Kasumi-1 (cell line): ENCODE results near the gene TMEM179.
"Not testable (repeated sequence)": the region's sequence is repeated elsewhere in the genome, so short reads cannot be mapped to it uniquely, and the experiment has no call there.

ENCODE experiments used
- DNase-seq, 2 experiments: peaks; one replicate each; lab custom pipeline; 2025; lab: John Stamatoyannopoulos, UW

Gene TMEM179

DNA sequence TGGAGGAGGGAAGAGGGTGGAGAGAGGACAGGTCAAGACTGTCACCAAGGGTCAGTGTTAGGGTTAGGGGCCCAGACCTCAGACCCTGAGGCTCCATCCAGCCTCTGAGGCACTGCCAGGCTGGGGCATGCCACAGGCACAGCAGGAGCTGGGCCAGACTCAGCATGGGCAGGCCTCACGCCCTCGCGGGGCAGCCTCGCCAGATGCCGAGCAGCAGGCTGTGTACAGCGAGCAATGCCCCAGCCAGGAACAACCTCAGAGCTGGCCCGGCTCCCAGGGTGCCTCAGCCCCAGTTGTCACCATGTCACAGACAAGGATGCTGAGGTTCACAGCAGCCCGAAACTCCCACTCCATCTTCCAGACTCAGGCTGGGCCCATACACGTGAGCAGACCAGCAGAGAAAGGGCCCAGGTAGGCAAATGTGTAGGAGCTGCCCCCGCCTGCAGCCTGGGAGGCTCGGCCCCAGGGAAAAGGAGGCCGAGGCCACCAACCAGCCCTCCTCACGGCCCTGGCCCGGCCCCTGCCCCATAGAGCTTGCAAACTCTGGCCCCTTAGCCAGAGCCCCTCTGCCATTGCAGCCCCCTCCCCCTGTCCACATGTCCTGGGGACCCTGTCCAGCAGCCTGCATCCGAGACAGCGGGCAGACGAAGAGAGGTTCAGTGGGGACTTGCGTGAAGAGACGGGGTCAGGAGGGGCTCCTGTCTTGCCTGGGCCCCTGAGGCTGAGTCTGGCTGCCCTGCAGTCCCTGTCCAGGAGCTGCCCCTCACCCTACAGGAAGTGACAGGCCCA is 17.5 kb downstream of the TMEM179 start:
- no peak for DNase-seq

DNA sequence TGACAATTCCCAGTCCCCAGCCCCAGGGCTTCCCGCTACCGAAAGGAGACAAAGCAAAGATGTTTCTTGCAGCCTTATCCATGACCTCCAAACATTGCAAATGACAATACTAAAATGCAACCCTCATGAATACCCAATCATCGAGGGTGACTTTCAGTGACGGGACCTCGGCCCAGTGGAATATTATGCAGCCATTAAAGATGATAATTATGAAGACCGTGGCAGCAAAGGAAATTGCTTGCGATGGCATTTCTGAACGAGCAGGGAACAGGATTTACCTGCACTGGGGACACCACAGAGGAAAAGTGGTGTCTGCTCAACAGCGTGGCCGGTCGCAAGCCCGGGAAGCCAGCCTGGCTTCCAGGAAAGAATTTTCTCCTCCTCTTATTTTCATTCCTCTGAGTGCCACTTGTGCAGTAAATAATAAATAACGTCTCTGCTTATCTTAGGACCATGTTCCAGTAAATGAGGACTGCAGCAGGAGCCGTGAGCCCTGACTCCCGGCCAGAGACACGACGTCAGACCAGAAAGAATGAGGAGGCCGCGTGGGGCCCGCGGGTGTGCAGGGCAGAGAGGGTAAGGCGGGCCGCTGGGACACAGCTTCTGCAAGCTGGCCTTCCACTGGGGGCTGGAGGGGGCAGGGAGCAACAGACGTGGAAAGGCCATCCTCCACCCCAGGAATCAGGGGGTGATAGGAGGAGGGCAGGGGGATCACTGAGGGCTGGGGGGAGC is 18.4 kb downstream of the TMEM179 start:
- no peak for DNase-seq

DNA sequence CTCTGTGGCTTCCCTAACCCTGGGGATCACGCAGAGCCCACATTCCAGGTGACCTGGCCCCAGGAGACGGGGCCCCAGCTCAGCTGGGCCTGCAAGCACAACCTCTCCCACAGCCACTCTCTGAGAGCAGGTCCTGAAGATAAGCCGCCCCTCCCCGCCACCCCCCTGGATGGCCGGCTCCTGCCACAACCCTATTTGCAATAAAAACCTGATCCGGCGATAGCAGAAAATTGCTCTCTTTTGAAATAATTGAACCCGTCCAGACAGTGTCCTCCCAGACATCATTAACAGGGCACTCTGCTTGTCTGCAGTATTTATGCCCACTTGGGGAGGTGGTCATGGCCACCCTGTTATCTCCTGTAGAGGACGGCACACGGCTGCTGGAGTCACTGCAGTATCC is 20.0 kb downstream of the TMEM179 start:
- DNase-seq: no peak

DNA sequence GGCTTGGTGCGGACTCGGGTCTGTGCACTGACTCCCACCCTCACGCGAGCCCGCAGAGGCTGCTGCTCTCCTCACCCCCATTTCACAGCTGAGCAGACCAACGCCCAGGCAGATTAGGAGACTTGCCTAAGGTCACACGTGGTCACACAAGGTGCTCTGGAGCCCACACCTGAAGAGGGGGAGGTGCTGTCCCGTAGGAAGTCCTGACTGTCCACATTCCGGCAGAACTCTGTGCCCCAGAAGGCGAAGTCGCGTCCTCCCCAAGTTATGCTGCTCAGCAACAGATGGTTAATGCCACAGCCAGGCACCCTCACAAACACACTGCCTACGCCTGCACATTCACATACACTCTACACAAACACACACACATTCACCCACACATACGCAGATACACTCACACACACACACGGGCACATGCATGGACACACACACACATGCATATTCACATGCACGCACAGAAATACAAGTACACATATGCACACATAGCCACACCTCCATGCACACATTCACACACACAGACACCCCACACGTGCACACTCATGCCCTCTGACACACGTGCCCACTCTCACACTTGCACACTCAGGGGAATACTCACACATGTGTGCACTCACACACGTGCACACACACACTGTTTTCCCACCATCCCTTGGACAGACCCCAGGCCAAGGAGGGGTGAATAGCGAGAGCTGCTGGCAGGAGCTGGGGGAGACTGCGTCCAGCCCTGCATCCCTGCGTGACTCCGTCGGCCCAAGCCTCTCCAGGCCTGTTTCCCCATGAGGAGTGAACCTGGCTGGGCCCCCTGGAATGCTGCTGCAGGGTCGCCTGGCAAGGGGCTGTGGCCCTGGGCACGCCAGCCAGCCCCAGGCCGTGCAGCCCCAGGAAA is 20.9 kb downstream of the TMEM179 start:
- DNase-seq: no peak

DNA sequence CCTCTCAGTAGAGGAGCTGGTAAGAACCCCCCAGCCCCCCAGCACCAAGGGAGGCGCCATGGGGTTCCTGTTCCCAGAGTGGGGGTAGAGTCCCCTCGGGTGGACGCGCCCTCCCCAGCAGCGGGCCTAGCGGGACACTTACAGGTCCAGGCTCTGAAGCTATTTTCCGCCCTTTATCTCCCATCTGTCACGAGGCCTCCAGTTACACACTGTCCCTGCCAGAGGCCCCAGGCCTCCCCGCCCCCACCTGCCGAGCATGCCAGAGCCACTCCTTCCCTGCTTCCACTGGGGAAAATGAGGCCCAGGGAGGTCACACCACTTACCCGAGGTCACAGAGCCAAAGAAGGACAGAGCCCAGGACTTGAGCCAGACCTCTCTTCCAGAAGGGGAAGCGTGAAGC is 21.9 kb downstream of the TMEM179 start:
- no peak for DNase-seq

DNA sequence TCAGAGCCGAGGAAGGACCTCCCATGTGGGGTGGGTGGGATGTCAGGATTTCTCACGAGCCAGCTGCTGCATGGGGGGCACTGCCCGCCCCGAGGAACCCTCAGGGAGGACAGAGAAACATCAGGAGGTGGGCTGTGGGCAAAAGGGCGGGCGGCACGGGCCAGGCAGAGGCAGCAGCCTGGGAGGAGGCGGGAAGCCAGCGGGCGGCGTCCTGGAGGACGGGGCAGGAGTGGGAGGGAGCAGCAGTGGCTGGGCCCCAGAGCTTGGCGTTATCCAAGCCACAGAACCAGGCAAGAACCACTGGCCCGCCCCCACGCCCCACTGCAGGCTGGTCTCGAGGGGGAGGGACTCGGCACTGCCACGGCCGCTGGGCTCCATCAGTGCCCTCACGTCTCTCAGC is 22.6 kb downstream of the TMEM179 start:
- DNase-seq: no peak

DNA sequence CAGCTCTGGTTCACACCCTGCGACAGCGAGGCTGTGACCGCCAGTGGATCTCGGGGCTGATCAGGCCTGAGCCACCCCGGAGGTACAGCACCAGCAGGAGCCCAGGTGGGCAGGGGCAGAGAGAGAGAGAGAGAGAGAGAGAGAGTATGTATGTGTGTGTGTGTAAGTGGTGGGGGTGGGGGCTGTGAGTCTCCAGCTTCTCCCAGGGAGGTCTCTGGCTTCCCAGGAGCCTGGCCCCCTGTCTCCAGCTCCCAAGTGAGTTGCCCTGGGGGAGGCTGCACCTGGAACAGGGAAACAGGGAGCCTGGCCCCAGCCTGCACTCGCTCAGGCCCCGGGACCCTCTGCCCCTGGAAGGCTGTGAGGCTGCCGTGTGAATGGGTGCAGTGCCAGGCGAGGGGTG is 23.1 kb downstream of the TMEM179 start:
- DNase-seq: no peak

DNA sequence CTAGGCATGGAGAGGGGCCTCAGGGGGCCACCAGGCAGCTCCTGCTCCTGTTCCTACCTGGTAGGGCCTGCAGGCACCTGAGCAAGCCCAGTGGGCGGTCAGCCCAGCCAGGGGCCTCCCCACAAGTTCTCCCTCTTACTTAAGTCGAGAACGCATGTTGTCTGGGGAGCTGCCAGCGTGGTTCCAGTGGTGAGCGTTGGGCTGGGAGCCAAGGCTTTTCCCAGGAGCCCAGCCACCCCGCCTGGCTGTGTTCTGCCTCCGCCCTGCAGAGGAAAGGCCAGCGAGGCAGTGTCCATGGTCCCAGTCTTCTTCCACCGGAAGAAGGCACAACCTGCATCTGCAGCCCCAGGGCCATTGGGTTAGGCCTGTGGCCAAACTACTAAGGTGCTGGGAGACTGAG is 23.6 kb downstream of the TMEM179 start:
- DNase-seq: no peak

DNA sequence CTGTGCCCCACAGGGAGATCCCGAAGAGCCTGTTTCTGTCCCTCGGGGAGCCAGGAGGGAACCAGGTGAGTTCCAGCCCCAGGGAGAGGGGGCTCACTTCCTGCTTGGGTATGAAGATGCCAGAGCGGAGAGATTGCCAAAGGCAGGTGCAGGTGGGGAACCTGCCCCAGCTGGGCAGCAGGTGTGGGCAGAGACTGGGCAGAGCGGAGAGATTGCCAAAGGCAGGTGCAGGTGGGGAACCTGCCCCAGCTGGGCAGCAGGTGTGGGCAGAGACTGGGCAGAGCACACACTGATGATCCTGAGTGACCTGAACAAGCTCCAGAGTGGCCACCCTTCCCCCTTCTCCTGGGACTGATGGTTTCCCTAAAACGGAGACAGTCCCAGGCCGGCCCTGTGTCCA is 24.6 kb downstream of the TMEM179 start:
- DNase-seq: not testable (repeated sequence)

DNA sequence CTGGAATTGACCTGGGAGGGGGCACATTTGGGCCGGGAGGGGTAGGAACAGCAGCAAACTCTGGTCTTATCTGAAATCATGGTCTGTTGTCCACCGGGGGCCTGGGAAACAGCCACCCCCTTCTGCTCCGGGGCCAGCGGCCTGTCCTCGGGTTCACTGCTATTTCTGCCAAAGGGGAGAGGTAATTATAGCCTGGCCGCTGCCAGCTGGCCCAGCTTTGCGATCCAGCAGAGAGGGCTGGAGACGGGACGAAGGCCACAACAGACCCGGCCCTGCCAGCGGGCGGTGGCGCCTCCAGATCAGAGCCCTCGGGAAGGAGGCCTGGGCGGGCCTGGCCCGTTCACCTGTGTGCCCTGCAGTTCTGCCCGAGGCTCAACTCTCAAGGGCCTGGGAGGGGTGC is 25.1 kb downstream of the TMEM179 start, which contains the start of gene C14orf180:
TSS of gene C14orf180 (plus strand) at position 258 of the 400 bp plus-strand sequence. CDS start 6,667 bp downstream, outside the sequence.
- no peak for DNase-seq

DNA sequence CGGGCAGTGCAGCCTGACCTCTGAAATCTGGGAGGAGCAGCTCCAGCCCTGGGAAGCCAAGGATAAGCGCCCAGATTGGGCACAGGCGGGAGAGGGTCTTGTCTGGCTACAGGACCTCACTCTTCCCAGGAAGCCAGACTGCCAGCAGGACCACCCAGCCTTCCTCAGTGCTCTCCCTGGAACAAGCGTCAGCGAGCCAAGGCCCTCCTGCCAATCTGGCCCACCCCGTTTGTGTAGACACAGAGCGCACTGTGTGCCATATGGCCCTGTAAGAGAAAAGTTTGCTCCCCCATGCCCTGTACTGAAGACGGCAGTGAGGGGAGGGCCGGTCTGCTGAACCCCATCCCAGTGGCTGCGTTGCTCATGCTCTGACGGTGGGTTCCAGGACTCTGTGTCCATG is 26.3 kb downstream of the TMEM179 start:
- no peak for DNase-seq

DNA sequence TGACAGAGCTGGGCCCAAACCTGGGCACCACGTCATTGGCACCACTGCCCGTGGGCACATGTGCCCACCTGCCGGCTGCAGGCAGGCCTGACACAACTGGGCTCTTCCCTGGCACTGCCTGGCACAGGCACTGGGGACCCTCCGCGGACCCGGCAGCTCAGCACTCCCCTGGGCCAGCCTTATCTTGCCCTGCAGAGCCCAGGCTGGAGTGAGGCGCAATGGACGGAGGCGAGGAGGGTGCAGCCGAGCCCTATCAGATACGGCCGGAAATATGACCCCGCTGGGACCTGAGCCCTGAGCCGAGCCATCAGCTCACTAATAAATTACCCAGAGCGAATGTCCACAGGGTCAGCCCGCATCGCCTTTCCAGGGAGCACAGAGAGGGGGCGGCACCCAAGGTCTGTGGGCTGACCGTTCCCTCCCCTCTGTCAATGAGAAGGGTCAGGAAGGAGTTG is 26.7 kb downstream of the TMEM179 start:
- DNase-seq: no peak

DNA sequence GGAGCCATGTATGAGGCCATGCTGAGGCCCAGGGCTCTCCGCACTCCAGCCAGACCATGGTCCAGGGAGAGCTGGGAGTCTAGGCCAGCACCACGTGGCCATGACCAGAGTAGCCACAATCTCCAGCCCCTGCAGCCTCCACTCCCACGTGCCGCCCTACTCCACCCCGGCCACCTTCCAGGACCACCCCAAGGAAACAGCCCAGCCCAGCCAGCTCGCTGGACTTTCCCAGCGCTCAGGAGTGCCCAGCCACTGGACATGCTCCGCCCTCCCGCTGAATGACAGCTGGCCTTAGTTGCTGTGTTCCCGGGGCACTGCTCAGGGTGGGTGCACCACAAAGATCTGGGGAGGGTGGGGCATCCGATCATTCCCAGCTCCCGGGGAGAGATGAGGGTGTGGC is 27.1 kb downstream of the TMEM179 start:
- no peak for DNase-seq

DNA sequence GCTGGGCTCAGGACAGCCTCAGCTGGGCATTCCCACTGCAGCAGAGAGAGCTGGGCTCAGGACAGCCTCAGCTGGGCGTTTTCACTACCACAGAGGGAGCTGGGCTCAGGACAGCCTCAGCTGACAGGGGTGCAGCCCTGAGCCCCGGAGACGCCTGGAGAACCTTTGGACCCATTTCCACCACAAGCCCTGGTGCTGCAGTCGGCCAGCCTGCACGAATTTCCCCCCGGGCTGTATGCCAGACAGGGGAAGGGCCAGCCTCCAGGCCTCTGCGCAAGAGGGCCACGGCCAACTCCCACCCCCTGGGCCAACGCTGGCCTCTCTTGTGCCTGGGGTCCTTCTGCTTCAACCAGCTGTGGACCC is 27.6 kb downstream of the TMEM179 start:
- DNase-seq: no peak

DNA sequence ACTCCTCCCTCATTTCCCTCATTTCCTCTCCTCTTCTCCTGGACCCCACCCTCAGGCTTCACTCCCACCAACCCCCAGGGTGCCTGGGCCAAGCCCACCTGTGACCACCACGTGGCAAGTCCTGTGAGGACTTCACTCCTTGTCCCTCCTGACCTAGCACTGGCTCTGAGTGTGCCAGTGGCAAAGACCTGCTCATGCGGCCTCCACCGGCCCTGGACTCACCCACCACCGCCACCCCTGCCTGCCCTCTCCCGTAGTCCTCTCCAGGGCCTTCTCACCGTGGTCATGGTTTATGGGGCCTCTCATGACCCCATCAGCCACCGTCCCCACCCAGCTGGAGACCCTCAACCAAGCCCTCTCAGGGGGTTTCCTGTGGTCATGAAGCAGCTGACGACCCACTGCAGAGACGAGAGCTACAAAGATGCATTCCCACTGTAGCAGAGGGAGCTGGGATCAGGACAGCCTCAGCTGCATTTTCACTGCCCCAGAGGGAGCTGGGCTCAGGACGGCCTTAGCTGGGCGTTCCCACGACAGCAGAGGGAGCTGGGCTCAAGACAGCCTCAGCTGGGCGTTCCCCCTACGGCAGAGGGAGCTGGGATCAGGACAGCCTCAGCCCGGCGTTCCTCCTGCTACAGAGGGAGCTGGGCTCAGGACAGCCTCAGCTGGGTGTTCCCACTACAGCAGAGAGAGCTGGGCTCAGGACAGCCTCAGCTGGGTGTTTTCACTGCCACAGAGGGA is 28.2 kb downstream of the TMEM179 start:
- no peak for DNase-seq

DNA sequence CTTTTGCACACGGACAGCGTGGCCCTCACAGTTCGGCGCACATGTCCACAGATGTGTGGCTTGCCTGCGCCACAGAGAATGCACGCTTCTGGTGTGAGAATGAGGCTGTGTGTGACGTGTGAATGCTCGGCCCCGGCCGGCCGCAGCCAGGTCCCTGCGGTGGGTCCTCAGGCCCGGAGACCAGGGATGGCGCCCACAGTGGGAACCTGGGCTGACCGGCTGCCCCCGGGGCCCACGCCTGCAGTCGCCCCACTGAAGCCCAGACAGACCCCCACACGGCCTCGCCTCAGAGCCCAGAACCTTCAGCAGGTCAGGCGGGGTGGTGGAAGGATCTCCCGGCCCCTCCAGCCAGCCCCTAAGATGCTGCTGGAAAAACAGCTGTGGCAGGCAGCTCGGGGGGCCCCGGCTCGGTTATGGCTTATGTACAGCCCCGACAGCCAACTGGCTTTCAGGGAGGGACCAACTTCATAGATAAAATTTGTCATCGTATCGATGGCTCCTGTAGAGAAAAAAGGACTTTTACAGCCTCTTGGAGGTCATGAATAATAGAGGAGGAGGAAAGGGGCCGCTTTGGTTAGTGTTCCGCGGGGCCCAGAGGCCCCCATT is 29.5 kb downstream of the TMEM179 start:
- no peak for DNase-seq

DNA sequence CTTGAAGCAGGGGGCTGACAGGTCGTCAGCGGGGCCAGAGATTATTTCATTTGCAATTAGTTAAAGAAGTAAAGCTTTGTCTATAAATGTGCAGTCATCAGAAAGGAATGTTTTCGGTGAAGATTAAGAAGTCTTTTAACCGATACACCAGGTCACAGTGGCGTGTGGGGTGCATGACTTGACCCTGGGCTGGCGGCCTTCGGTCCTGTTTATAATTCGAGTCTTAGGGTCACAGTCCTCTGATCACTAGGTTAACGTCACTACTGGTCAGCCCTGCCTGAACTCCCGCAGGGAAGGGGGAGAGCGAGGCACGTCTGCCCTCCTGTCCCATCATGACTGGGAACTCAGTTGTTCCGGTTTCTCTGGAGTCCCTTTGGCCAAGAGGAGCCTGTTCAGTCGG is 30.0 kb downstream of the TMEM179 start:
- DNase-seq: no peak

DNA sequence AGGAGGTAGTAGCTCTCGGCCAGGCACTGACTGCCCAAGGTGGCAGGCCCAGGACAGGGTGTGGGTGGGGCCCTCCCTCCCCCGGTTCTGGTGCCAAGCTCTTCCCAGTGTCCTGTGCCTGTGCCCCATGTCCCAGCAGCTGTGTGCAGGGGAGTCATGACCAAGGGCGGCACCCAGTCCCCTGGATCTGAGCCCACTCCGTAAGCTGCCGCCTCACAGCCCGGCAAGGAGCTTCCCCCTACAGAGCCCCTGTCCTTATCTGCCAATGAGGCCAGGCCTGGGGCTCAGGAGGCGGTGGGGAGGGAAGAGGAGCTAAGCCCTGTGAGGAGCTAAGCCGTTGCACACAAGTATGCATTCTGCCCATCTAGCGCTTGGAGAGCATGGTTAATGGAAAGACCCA is 30.6 kb downstream of the TMEM179 start:
- no peak for DNase-seq

DNA sequence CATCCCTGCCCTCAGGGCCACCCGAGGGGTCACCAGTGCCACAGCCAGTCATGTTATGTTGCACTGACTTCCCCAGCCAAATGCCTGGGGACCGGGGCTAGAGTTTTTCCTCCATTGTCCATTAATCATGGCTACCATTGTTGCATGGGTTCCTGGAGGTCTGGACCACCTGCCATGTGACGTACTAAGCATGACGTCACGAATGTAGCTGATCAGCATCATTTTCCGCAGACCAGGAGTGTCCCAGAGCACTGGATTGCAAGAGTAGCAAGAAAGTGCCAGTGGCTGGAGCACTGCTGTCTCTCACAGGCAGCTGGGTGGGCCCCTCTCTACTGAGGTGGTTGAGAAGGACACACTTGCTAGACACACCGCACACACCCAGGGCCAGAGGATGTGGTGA is 31.9 kb downstream of the TMEM179 start:
- no peak for DNase-seq

DNA sequence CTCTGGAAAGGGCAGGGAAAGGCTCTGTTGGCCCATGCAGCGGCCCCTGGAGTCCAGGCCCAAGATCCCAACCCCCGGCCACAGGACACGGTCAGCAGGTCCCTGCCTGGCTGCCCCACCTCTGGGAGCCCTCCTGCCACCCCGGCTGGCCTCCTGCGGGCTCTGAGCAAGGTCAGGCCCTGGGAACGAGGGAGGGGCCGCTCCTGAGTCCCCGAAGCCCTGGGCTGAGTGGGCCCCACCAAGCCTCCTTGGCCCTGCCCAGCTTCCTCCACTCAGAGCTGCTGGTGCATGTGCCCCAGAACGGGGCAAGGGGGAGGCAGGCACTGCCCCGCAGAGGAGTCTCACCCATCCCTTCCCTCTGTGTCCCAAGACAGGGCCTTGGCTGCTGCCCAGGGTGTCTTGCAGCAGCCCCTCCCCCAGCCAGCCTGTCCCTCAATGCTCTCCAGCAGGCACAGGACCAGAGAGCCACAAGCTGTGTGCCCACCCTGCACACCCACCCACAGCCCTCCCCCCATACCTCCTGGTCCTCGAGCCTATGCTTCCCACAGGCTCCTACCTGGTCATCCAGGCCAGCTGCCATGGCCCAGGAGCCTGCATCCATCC is 32.4 kb downstream of the TMEM179 start:
- DNase-seq: no peak

DNA sequence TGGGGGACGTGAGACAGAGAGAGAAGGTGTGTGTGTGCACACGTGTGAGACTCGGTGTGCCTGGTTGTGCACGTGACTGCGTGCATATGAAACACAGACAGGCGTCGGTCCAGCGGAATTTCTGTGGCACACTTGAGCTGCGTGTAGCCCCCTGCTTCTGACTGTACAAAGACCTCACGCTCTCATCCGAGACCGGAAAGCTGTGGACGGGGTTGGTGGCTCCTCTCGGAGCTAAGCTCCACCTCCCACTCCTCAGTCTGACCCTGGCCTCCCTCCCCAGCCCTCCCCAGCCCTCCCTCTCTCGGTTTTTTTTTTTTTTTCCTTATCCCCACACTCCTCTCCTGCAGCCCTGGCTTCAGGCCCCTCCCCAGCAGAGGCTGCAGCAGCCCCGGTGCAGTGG is 33.3 kb downstream of the TMEM179 start:
- no peak for DNase-seq
